ENCODE results near the gene CDH20.

The CDH20 gene

DNA sequence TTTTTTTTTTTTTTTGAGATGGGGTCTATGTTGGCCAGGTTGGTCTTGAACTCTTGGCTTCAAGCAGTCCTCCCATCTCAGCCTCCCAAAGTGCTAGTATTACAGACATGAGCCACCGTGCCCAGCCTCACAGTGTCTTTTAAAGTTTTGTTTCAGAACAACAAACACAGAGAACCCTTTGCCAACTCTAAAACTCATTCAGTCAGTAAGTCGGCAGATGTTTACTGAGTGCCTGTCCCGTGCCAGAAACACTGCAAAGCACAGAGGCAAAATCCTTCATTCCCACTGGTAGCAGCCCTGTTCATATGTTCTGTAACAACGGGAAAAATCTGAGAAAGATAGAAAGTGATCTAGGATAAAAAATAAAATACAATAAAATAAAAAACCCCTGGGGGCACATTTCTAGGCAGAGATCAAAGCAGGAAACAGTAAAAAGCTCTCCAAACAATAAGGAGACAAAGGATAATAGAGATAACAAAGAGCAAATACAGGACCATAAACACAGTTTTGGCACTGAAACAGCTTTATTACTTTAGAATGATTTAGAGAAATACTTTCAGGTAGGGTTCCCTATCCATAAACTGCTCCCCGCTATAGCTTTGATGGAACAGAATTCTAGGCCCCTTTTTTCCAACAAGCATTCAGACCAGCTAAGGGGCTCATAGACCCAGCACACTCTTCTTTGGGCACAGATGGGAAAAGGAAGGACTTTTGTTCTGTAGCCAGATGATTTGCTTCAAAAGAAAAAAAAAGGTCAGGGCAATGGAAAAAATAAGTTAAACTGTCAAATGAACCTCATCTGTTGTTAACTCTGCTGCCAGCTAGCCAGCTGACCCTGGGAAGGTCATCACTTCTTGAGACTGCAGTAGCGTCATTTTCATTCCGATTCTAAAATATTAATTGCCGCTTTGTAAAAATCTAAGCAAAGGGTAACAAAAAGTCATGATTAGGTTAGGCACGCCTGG lies 212.3 kb downstream of the CDH20 start:
- Histone ChIP-seq H3K79me2 (ENCODE audit: insufficient read depth, low read length) (no peaks in the 10 kb centered on the region), H3K9me3 (ENCODE audit: insufficient read depth, low read length) (no peaks in the 10 kb centered on the region), H3K4me3 (ENCODE audit: insufficient read depth, low read length, poor library complexity, severe bottlenecking) (no peak overlapping the region), H3K27ac (ENCODE audit: low read depth, low read length) (no peak overlapping the region), H2AFZ (ENCODE audit: low read depth, low read length, severe bottlenecking) (no peak overlapping the region), H4K20me1 (ENCODE audit: low read depth, low read length) (no peaks in the 10 kb centered on the region; the same call in 1 of the 2 replicates), H3K36me3 (ENCODE audit: low read length) (no peaks in the 10 kb centered on the region), H3K4me2 (ENCODE audit: low read depth, low read length, poor library complexity, severe bottlenecking) (no peak overlapping the region), H3K9me2 (replicated peaks; ENCODE audit: insufficient read depth, low read length) (no peaks in the 10 kb centered on the region), H3K27me3 (ENCODE audit: low read length) (no peaks in the 10 kb centered on the region), H3K9ac (ENCODE audit: low read length) (no peak overlapping the region), H3F3A (ENCODE audit: insufficient read depth) (no peaks in the 10 kb centered on the region)
- TF ChIP-seq EZH2phosphoT487 (conservative IDR thresholded peaks at IDR 0.05; ENCODE audit: low read length): no peak
- TF ChIP-seq, protein P1, sequence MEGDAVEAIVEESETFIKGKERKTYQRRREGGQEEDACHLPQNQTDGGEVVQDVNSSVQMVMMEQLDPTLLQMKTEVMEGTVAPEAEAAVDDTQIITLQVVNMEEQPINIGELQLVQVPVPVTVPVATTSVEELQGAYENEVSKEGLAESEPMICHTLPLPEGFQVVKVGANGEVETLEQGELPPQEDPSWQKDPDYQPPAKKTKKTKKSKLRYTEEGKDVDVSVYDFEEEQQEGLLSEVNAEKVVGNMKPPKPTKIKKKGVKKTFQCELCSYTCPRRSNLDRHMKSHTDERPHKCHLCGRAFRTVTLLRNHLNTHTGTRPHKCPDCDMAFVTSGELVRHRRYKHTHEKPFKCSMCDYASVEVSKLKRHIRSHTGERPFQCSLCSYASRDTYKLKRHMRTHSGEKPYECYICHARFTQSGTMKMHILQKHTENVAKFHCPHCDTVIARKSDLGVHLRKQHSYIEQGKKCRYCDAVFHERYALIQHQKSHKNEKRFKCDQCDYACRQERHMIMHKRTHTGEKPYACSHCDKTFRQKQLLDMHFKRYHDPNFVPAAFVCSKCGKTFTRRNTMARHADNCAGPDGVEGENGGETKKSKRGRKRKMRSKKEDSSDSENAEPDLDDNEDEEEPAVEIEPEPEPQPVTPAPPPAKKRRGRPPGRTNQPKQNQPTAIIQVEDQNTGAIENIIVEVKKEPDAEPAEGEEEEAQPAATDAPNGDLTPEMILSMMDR (IDR thresholded peaks at IDR 0.05; ENCODE audit: insufficient read depth, low read length, poor library complexity, severe bottlenecking): no peak

DNA sequence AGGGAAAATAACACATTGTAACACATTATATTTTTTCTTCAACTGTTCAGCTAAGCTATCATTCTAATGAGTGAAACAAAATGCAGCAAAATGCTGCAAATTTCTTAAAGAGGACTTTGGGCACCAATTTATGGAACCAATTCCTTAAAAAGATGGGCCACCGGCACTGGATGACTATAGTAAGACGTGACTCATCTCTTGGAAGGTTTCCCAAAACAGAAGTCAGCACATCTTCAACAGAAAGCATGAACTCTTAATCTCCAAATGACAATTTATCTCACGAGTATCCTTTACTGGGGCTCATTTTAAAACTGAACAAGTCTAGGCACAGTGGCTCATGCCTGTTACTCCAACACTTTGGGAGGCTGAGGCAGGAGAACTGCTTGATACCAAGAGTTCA lies 213.4 kb downstream of the CDH20 start:
- Histone ChIP-seq H3K27ac (ENCODE audit: low read depth, low read length) (no peak overlapping the region), H3K4me2 (ENCODE audit: low read depth, low read length, poor library complexity, severe bottlenecking) (no peak overlapping the region), H4K20me1 (ENCODE audit: low read depth, low read length) (no peaks in the 10 kb centered on the region; the same call in 1 of the 2 replicates), H2AFZ (ENCODE audit: low read depth, low read length, severe bottlenecking) (no peak overlapping the region), H3K9me2 (replicated peaks; ENCODE audit: insufficient read depth, low read length) (no peaks in the 10 kb centered on the region), H3K9me3 (ENCODE audit: insufficient read depth, low read length) (no peaks in the 10 kb centered on the region), H3K27me3 (ENCODE audit: low read length) (no peaks in the 10 kb centered on the region), H3K79me2 (ENCODE audit: insufficient read depth, low read length) (no peaks in the 10 kb centered on the region), H3F3A (ENCODE audit: insufficient read depth) (no peaks in the 10 kb centered on the region), H3K4me3 (ENCODE audit: insufficient read depth, low read length, poor library complexity, severe bottlenecking) (no peak overlapping the region), H3K36me3 (ENCODE audit: low read length) (no peaks in the 10 kb centered on the region), H3K9ac (ENCODE audit: low read length) (no peak overlapping the region)
- TF ChIP-seq, protein P1 (IDR thresholded peaks at IDR 0.05; ENCODE audit: insufficient read depth, low read length, poor library complexity, severe bottlenecking): no peak
- no peak for TF ChIP-seq EZH2phosphoT487 (conservative IDR thresholded peaks at IDR 0.05; ENCODE audit: low read length)

DNA sequence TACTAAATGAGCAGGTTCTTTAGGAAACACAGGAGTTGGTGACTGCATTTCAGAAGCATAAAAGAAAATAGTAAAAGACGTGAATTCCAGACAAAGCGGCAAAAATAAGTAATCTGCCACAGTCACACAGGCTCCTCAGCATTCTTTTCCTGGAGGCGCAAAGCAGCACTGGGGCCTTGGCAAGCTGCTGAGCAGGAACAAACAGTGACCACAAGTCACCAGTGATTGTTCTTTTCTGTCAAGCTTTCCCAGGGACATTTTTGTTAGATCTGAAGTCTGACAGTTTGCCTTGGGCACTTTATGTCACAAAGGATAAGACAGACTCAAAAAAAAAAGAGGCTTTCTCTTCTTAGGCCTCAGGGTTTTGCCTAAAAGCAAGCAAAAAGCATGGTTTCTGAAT lies 216.2 kb downstream of the CDH20 start:
- Histone ChIP-seq H3K27ac (ENCODE audit: low read depth, low read length) (no peak overlapping the region), H2AFZ (ENCODE audit: low read depth, low read length, severe bottlenecking) (no peak overlapping the region), H3K4me2 (ENCODE audit: low read depth, low read length, poor library complexity, severe bottlenecking) (no peak overlapping the region), H4K20me1 (ENCODE audit: low read depth, low read length) (no peaks in the 10 kb centered on the region; the same call in 1 of the 2 replicates), H3K9ac (ENCODE audit: low read length) (no peak overlapping the region), H3K36me3 (ENCODE audit: low read length) (no peaks in the 10 kb centered on the region), H3K9me2 (replicated peaks; ENCODE audit: insufficient read depth, low read length) (no peaks in the 10 kb centered on the region), H3K27me3 (ENCODE audit: low read length) (no peaks in the 10 kb centered on the region), H3K79me2 (ENCODE audit: insufficient read depth, low read length) (no peaks in the 10 kb centered on the region), H3F3A (ENCODE audit: insufficient read depth) (no peaks in the 10 kb centered on the region), H3K4me3 (ENCODE audit: insufficient read depth, low read length, poor library complexity, severe bottlenecking) (no peak overlapping the region), H3K9me3 (ENCODE audit: insufficient read depth, low read length) (no peaks in the 10 kb centered on the region)
- no peak for TF ChIP-seq EZH2phosphoT487 (conservative IDR thresholded peaks at IDR 0.05; ENCODE audit: low read length)
- TF ChIP-seq, protein P1 (IDR thresholded peaks at IDR 0.05; ENCODE audit: insufficient read depth, low read length, poor library complexity, severe bottlenecking): no peak
